NCI-H2171 treated with DMSO at 0.1 percent for 48 hours (cell line): Measurements from ENCODE around the gene VTN.

Experiments used
- DNase-seq: peaks from one replicate; lab custom pipeline; 2025; lab: John Stamatoyannopoulos, UW

The VTN gene

GRCh38 chr17:28395968-28396367 lies 25.9 kb upstream of the VTN start:
- no peak for DNase-seq

GRCh38 chr17:28395426-28395825 lies 25.3 kb upstream of the VTN start:
- no peak for DNase-seq

GRCh38 chr17:28394337-28395116 lies 24.4 kb upstream of the VTN start:
- DNase-seq = no peak

- no peak for DNase-seq
Observed at GRCh38 chr17:28392491-28392890, 22.4 kb upstream of the VTN start.

GRCh38 chr17:28391401-28391800 lies 21.3 kb upstream of the VTN start:
- no peak for DNase-seq

DNA sequence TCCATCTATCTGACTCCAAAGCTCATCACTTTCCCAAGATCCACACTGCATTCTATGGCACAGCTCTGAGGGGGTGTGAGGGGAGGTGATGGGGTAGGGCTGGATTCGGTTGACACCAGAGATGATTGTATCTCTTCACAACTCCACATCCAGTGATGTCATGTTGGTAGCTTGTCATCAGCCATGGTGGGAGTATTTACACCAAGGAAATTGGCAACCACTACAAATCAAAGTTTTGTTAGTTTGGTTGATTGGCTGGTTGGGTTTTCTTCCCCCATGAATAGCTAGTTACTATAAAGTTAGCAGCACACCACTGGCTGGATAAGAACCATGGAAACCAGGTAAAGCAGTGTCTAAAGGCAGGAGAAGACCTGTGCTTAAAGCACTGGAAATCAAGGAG lies 20.9 kb upstream of the VTN start:
- DNase-seq = no peak

- no peak for DNase-seq
Observed at GRCh38 chr17:28390563-28390962, 20.5 kb upstream of the VTN start.

- DNase-seq = no peak
Observed at GRCh38 chr17:28390141-28390540, 20.0 kb upstream of the VTN start.

DNA sequence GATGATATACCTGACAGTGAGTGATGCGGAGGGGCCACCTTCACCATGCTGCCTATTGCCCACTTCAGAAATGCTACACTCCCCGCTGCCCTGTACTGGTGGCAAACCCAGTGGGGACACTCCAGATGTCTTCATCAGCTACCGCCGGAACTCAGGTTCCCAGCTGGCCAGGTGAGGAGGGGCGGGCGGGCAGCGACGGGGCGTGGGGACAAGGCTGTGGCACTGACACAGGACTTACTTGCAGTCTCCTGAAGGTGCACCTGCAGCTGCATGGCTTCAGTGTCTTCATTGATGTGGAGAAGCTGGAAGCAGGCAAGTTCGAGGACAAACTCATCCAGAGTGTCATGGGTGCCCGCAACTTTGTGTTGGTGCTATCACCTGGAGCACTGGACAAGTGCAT lies 18.0 kb upstream of the VTN start:
- no peak for DNase-seq

- no peak for DNase-seq
Observed at GRCh38 chr17:28386391-28386790, 16.3 kb upstream of the VTN start.

- DNase-seq = no peak
Observed at GRCh38 chr17:28385406-28385805, 15.3 kb upstream of the VTN start.

DNA sequence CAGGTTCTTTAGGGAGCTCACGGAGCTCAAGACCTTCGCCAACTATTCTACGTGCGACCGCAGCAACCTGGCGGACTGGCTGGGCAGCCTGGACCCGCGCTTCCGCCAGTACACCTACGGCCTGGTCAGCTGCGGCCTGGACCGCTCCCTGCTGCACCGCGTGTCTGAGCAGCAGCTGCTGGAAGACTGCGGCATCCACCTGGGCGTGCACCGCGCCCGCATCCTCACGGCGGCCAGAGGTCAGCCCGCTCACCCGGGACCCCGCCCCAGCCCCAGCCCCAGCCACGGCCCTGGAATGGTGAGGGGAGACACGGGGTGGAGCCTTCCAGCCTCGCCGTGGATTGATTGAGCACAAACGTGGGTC lies 14.9 kb upstream of the VTN start:
- DNase-seq = no peak

DNA sequence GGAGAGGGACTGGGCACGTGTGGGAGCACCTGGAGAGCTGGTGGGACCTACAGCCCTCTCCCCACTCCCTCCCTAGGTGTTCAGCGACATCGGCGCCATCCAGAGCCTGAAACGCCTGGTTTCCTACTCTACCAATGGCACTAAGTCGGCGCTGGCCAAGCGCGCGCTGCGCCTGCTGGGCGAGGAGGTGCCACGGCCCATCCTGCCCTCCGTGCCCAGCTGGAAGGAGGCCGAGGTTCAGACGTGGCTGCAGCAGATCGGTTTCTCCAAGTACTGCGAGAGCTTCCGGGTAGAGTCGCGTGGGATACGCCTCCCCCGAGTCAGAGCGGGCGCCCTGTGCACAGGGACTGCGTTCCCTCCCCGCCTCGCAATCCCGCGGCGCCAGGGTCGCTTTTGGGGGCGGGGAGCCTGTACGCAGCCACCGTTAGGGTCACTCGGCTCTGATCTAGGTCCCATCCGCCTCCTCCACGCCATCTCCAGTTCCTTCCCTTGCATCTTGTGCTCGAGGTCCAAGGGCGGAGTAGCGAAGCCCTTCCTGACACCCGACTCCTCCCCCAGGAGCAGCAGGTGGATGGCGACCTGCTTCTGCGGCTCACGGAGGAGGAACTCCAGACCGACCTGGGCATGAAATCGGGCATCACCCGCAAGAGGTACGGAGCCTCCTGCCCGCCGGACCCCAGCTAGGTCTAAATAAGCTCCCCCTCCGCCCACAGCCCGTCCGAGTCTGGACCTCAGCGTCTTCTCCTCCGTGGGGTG lies 14.4 kb upstream of the VTN start:
- DNase-seq = no peak

DNA sequence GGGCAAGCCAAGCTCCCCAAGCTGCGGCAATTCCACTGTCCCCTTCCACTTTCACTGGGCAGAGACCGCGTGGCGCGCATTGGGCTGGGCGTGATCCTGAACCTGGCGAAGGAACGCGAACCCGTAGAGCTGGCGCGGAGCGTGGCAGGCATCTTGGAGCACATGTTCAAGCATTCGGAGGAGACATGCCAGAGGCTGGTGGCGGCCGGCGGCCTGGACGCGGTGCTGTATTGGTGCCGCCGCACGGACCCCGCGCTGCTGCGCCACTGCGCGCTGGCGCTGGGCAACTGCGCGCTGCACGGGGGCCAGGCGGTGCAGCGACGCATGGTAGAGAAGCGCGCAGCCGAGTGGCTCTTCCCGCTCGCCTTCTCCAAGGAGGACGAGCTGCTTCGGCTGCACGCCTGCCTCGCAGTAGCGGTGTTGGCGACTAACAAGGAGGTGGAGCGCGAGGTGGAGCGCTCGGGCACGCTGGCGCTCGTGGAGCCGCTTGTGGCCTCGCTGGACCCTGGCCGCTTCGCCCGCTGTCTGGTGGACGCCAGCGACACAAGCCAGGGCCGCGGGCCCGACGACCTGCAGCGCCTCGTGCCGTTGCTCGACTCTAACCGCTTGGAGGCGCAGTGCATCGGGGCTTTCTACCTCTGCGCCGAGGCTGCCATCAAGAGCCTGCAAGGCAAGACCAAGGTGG lies 11.2 kb upstream of the VTN start:
- no peak for DNase-seq

DNA sequence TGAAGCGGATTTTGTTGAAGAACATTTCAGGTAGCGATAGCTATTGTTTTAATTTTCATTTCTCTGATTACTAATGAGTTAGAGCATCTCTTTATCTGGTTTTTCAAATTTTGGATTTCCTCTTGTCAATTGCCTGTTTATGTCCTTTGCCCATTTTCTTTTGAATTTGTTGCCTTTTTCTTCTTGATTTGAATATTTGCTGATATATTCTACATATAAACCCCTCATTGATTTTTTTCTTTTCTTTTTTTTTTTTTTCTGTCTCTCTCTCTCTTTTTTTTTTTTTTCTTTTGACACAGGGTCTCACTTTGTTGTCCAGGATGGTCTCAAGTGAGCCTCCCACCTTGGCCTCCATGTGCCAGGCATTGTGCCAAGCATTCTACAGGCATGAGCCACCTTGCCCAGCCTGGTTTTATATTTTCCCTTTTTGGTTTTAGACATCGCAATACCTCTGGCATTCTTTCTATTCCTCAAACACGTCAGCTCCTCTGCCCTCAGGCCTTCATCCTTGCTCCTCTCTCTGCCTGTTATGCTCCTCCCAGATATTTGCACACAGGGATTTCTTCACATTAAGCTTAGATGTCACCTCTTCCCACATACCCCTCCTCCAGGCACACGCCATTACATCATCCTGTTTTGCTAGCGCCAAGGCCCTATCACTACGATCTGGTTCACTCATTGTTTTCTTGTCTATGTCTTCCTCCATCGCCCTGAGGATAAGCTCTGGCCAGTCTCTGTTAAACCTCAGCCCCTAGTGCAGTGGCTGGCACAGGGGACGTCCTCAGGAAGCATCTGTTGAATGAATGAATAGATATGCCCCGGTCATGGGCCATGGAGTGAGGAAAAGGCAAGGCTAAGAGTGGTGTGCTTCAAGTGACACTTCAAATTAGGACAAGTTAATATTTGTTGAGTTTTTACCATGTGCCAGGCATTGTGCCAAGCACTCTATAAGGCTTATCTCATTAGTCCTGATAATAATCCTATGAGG lies 10.0 kb upstream of the VTN start:
- no peak for DNase-seq

- no peak for DNase-seq
Observed at GRCh38 chr17:28372945-28373274, 2.8 kb upstream of the VTN start.

GRCh38 chr17:28372203-28372944 lies 2.3 kb upstream of the VTN start:
- peak; percentile 49 for DNase-seq

DNA sequence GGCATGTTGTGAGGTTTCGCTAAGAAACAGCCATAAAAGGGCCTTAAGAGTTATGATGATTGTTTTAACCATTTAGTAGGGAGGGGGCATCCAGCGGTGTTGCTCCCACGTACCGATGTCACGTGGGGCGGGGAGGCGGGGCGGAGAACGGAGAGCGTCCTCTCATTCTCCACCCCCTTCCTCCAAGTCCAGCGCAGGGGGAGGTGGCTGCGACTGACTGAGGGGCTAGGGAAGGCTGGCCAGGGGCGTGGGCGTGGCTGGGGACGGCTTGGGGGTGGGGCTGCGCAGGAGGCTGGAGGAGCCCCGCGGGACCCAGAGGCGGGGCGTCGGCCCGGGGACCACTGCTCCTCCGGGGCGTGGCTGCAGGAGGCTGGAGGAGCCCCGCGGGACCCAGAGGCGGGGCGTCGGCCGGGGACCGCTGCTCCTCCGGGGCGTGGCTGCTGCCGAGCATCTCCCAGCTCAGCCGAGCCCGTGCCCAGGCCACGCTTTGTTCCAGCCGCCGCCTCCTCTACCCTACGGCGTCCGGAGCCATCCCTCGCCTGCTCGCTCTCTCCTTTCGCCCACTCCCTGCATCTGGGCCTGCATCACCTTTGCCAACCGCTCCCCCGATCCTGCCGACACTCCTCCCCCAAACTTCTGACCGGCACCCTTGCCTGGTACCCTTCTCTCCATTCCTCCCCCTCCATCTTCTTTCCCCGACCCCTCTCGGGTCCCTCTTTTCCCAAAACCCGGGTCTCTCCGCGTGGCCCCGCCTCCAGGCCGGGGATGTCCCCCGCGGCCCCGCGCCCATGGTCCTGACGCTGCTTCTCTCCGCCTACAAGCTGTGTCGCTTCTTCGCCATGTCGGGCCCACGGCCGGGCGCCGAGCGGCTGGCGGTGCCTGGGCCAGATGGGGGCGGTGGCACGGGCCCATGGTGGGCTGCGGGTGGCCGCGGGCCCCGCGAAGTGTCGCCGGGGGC lies 1.4 kb upstream of the VTN start, which contains the start of gene SARM1:
TSS of gene SARM1 (plus strand) at position 450 of the 958 bp plus-strand sequence. CDS start at position 789, 339 bp downstream.
- peak; percentile 90 for DNase-seq

DNA sequence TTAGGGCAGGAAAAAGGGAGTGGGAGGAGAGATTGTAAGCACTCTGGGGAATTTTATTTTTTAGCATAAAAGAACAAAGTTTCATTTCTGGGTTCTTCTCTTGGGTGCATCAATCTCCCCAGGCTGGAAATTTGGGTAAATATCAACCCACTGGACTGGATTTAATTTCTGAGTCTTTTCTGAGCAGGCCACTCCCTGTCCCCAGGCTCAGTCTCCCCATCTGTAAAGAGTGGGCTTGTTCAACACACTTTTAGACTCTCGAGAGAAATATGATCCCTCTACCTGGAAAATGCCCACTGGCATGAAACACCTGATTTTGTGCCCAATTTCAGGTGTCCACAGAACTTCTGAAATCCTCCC lies 617 bp upstream of the VTN start:
- DNase-seq = no peak

DNA sequence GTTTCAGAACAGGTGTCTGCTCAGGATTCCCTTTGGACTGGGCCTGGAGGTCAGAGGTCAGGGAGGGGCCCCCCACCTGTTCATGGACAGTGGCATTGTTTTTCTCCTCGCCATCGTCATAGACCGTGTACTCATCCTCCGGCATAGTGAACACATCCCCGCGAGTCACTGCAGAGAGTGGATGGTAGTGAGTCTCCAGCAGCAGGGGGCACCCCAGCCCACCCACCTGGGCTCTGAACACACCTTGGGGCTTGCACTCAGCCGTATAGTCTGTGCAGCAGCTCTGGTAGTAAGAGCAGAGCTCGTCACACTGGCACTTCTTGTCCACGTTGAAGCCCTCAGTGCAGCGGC lies 448 bp downstream of the VTN start:
- DNase-seq = no peak
